BLaER1 (cell line): ENCODE measurements around the gene SLC52A3.
A peak's percentile ranks its signal among the peaks of the same experiment; 100 is the strongest.
"Not testable (repeated sequence)": the region's sequence is repeated elsewhere in the genome, so short reads cannot be mapped to it uniquely, and the experiment has no call there.

Experiments
- H3K27ac ChIP-seq: shearing (Covaris generic); formaldehyde crosslinking; 2 replicates; pipeline ENCODE4 v1.8.1; 2022
- H3K27me3 ChIP-seq: shearing (Covaris generic); formaldehyde crosslinking; 2 replicates; pipeline ENCODE4 v1.8.1; 2022
- H3K36me3 ChIP-seq: shearing (Covaris generic); formaldehyde crosslinking; 2 replicates; pipeline ENCODE4 v1.8.1; 2022
- H3K4me1 ChIP-seq: shearing (Covaris generic); formaldehyde crosslinking; 2 replicates; pipeline ENCODE4 v1.8.1; 2022
- H3K4me2 ChIP-seq: shearing (Covaris generic); formaldehyde crosslinking; 2 replicates; pipeline ENCODE4 v1.8.1; 2022
- H3K4me3 ChIP-seq: shearing (Covaris generic); formaldehyde crosslinking; 2 replicates; pipeline ENCODE4 v1.8.1; 2022
- H3K9ac ChIP-seq: shearing (Covaris generic); formaldehyde crosslinking; 2 replicates; pipeline ENCODE4 v1.8.1; 2022
- H3K9me3 ChIP-seq: shearing (Covaris generic); formaldehyde crosslinking; 2 replicates; pipeline ENCODE4 v1.8.1; 2022
- H4K20me1 ChIP-seq: shearing (Covaris generic); formaldehyde crosslinking; 2 replicates; pipeline ENCODE4 v1.8.1; 2022
- Cebpa-rat ChIP-seq: shearing (Covaris generic); IDR thresholded peaks from 2 replicates; pipeline ENCODE4 v1.8.1; 2022

Gene SLC52A3

GRCh38 chr20:733861-734260 lies 34.4 kb downstream of the SLC52A3 start:
- no peaks in the 10 kb centered on the region for H3K9me3 ChIP-seq
- H3K27ac ChIP-seq = no peak overlapping the region
- no peak for TF ChIP-seq Cebpa-rat
- no peaks in the 10 kb centered on the region for H4K20me1 ChIP-seq
- H3K4me2 ChIP-seq = no peak overlapping the region
- peaks cover 23% of the 10 kb centered on the region for H3K4me1 ChIP-seq
- H3K27me3 ChIP-seq = peaks cover 3% of the 10 kb centered on the region; the same call in 1 of the 2 replicates
- H3K36me3 ChIP-seq = no peaks in the 10 kb centered on the region
- H3K4me3 ChIP-seq = no peak overlapping the region
- H3K9ac ChIP-seq = no peak overlapping the region

DNA sequence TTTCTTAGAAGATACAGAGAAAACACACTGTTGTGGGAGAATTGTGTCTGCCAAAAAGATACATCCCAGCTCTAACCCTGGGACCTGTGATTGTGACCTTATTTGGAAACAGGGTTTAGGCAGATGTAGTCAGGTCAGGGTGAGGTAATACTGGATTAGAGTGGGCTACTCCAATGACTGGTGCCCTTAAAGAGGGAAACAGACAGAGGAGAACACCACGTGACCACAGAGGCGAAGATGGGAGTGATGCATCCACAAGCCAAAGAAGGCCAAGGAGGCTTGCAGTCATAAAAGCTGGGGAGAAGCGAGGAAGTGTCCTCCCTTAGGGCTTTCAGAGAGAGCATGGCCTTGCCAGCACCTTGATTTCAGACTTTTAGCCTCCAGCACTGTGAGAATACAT lies 35.6 kb downstream of the SLC52A3 start:
- Histone ChIP-seq H3K4me1 (peaks cover 28% of the 10 kb centered on the region), H4K20me1 (no peaks in the 10 kb centered on the region), H3K4me2 (no peak overlapping the region), H3K27ac (no peak overlapping the region), H3K9me3 (no peaks in the 10 kb centered on the region), H3K36me3 (no peaks in the 10 kb centered on the region), H3K9ac (no peak overlapping the region), H3K4me3 (no peak overlapping the region), H3K27me3 (peaks cover 6% of the 10 kb centered on the region; the same call in 1 of the 2 replicates)
- TF ChIP-seq Cebpa-rat = no peak

DNA sequence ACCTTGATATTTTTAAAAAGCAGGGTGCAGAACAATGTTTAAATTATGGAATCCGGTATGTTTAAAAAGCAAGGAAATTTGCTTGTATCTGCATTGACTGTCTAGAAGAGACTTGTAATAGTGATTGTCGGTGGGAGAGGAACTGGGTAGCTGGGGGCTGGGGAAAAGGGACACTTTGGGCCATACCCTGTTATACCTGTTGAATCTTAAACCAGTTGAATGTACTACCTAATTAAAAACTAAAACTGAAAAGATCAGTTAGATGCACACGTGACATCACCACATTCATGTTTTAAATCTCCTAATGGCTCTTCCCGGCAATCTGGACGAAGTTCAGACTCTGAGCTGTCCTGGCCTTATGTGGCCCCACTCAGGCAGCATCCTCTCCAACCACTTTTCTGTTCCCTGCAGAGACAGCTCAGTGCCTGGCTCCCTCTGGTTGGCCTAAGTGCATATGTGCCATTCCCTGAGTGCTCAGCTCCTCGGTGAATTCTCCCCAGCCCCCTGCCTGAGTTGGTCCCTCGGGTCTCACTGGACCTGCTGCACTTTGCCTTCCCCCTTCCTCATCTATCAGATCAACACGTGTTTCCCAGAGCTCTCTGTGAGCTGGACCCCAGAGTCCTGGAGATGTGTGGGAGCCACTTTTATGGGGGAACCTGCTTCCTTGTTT lies 36.3 kb downstream of the SLC52A3 start:
- H3K27ac ChIP-seq = no peak overlapping the region
- peaks cover 6% of the 10 kb centered on the region; the same call in 1 of the 2 replicates for H3K27me3 ChIP-seq
- no peaks in the 10 kb centered on the region for H3K36me3 ChIP-seq
- no peak for TF ChIP-seq Cebpa-rat
- no peak overlapping the region for H3K9ac ChIP-seq
- no peaks in the 10 kb centered on the region for H4K20me1 ChIP-seq
- H3K4me2 ChIP-seq = no peak overlapping the region
- H3K9me3 ChIP-seq = no peaks in the 10 kb centered on the region
- H3K4me3 ChIP-seq = no peak overlapping the region
- peaks cover 28% of the 10 kb centered on the region for H3K4me1 ChIP-seq

- H3K4me1 ChIP-seq = peaks cover 42% of the 10 kb centered on the region
- no peak overlapping the region for H3K4me2 ChIP-seq
Measured at GRCh38 chr20:730005-730404, 38.3 kb downstream of the SLC52A3 start.

GRCh38 chr20:728256-728944 lies 39.9 kb downstream of the SLC52A3 start:
- Histone ChIP-seq H3K27me3 (peaks cover 6% of the 10 kb centered on the region; the same call in 1 of the 2 replicates), H3K9ac (peak overlapping the region; percentile 77), H3K4me1 (peaks cover 58% of the 10 kb centered on the region), H3K9me3 (no peaks in the 10 kb centered on the region), H3K4me3 (peak overlapping the region; percentile 73), H4K20me1 (no peaks in the 10 kb centered on the region), H3K4me2 (peak overlapping the region; percentile 94), H3K36me3 (no peaks in the 10 kb centered on the region), H3K27ac (peak overlapping the region; percentile 71)
- TF ChIP-seq Cebpa-rat = no peak

More at GRCh38 chr20:730005-730404, 38.3 kb downstream of the SLC52A3 start:
- Histone ChIP-seq H3K9ac (no peak overlapping the region), H3K9me3 (no peaks in the 10 kb centered on the region), H3K27ac (no peak overlapping the region), H3K4me3 (no peak overlapping the region), H3K27me3 (peaks cover 6% of the 10 kb centered on the region; the same call in 1 of the 2 replicates), H4K20me1 (no peaks in the 10 kb centered on the region), H3K36me3 (no peaks in the 10 kb centered on the region)
- no peak for TF ChIP-seq Cebpa-rat

DNA sequence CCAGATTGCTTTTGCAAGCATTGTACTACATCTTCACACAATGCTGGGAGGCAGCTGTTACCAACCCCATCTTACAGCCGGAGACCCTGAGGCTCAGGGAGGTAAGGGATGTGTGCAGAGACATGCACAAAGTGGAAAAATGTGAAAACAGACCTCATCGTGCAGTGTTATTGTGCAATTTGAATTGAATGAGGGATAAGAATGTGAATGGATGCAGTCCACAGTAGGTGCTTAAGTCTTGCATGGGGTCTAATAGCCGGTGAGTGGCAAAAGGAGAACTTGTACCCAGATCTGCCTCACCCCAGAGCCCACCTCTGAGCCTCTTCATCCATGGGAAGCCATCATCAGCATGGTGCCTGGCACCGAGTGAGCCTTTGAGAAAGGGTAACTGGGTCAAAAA lies 42.1 kb downstream of the SLC52A3 start:
- H3K4me2 ChIP-seq = peak overlapping the region; percentile 94

DNA sequence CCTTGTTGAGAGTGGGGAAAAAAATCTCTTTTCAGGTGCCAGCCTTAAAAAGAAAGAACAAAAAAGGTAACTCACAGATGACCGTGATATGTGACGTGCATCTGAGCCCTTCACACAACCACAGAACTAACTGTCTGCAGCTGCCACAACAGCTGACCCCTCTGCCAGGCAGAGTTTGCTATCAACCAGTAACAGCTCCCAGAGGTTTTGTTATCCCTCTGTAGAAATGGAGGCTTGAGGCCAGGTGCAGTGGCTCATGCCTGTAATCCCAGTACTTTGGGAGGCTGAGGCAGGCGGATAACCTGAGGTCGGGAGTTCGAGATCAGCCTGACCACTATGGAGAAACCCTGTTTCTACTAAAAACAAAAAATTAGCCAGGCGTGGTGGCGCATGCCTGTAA lies 42.8 kb downstream of the SLC52A3 start:
- Histone ChIP-seq H3K4me2 (peak overlapping the region; percentile 94), H4K20me1 (no peaks in the 10 kb centered on the region), H3K27me3 (peaks cover 6% of the 10 kb centered on the region; the same call in 1 of the 2 replicates), H3K9me3 (no peaks in the 10 kb centered on the region), H3K4me1 (peaks cover 76% of the 10 kb centered on the region), H3K36me3 (no peaks in the 10 kb centered on the region), H3K4me3 (no peak overlapping the region), H3K27ac (peak overlapping the region; percentile 67), H3K9ac (no peak overlapping the region; the same call in 1 of the 2 replicates)
- TF ChIP-seq Cebpa-rat = no peak

More for the DNA sequence above, 42.1 kb downstream of the SLC52A3 start:
- Histone ChIP-seq H3K27ac (no peak overlapping the region), H3K36me3 (no peaks in the 10 kb centered on the region), H3K9me3 (no peaks in the 10 kb centered on the region), H3K4me1 (peaks cover 69% of the 10 kb centered on the region), H3K27me3 (peaks cover 6% of the 10 kb centered on the region; the same call in 1 of the 2 replicates), H3K4me3 (no peak overlapping the region), H4K20me1 (no peaks in the 10 kb centered on the region), H3K9ac (no peak overlapping the region)
- no peak for TF ChIP-seq Cebpa-rat

DNA sequence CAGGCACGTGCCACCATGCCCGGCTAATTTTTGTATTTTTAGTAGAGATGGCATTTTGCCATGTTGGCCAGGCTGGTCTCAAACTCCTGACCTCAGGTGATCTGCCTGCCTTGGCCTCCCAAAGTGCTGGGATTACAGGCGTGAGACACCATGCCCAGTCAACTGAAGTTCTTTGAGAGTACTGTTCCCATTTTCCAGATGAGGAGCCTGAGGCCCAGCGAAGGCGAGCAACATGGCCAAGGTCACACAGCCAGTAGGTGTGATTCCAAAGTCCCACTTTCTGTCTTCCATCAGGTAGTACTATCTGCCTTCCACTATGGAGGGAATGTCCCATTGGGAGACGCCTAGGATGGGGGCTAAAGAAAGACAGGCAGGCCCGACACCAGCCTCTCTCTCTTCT lies 43.5 kb downstream of the SLC52A3 start:
- Histone ChIP-seq H3K27ac (peak overlapping the region; percentile 67), H3K4me2 (peak overlapping the region; percentile 94), H3K4me1 (peaks cover 83% of the 10 kb centered on the region)
- not testable (repeated sequence) for H3K4me3 ChIP-seq, H3K36me3 ChIP-seq, H3K27me3 ChIP-seq, H3K9me3 ChIP-seq, H4K20me1 ChIP-seq, H3K9ac ChIP-seq

GRCh38 chr20:723756-724155 lies 44.5 kb downstream of the SLC52A3 start:
- Histone ChIP-seq H3K4me2 (peak overlapping the region; percentile 38), H3K36me3 (no peaks in the 10 kb centered on the region)
- TF ChIP-seq Cebpa-rat = no peak

More at GRCh38 chr20:723756-724155, 44.5 kb downstream of the SLC52A3 start:
- Histone ChIP-seq H4K20me1 (no peaks in the 10 kb centered on the region), H3K4me1 (peaks cover 88% of the 10 kb centered on the region), H3K4me3 (no peak overlapping the region), H3K27ac (peak overlapping the region; percentile 49; the same call in 1 of the 2 replicates), H3K27me3 (peaks cover 3% of the 10 kb centered on the region; the same call in 1 of the 2 replicates), H3K9me3 (no peaks in the 10 kb centered on the region), H3K9ac (no peak overlapping the region)
